Measurements from ENCODE around the gene RPL9. TPM values are rescaled to one million over a fixed set of nuclear protein-coding genes. Genes with fewer than 3 reads are reported as not detected.

Gene RPL9
- total and polyA plus RNA-seq, 2 of the 13 experiments (the other 11 are each of a cell fraction or from before 2014, with no cell fraction given): 993 to 2,148 TPM

DNA sequence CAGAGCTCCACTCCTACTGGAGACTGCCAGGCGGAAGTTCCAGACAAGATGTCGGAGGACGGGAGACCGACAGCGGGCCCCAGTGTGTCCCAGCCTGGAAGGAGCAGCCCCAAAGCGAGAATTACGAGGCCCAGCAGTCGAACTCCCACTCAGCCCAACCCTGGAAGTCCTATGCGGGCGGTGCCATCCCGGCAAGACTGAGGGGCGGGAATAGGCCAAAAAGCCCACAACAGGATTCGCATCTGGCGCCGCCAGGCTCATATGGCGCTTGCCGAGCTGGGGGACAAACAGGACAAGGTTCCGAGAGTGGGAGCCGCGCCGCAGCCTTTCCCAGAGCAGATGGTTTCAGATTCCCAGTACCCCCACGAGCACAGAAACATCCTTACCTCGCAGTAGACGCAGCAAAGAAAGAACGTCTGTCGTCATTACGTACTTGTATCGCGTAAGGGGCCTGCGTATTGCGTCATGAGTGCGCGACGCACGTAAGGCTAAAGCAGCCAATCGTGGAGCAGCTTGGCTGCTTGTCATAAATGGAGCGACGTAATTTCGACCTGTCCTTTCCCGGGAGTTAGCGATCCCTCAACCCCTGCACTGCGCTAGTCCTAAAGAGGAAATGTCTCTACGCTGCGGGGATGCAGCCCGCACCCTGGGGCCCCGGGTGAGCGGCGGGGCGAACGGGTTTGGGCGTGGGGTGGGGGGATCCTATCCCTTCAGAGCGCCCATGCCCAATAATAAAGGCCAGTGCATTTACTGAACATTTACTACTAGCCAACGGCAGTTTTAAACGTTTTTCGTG lies at the start of gene RPL9, which contains the start of gene LIAS (continued):
- TF ChIP-seq, protein P1, sequence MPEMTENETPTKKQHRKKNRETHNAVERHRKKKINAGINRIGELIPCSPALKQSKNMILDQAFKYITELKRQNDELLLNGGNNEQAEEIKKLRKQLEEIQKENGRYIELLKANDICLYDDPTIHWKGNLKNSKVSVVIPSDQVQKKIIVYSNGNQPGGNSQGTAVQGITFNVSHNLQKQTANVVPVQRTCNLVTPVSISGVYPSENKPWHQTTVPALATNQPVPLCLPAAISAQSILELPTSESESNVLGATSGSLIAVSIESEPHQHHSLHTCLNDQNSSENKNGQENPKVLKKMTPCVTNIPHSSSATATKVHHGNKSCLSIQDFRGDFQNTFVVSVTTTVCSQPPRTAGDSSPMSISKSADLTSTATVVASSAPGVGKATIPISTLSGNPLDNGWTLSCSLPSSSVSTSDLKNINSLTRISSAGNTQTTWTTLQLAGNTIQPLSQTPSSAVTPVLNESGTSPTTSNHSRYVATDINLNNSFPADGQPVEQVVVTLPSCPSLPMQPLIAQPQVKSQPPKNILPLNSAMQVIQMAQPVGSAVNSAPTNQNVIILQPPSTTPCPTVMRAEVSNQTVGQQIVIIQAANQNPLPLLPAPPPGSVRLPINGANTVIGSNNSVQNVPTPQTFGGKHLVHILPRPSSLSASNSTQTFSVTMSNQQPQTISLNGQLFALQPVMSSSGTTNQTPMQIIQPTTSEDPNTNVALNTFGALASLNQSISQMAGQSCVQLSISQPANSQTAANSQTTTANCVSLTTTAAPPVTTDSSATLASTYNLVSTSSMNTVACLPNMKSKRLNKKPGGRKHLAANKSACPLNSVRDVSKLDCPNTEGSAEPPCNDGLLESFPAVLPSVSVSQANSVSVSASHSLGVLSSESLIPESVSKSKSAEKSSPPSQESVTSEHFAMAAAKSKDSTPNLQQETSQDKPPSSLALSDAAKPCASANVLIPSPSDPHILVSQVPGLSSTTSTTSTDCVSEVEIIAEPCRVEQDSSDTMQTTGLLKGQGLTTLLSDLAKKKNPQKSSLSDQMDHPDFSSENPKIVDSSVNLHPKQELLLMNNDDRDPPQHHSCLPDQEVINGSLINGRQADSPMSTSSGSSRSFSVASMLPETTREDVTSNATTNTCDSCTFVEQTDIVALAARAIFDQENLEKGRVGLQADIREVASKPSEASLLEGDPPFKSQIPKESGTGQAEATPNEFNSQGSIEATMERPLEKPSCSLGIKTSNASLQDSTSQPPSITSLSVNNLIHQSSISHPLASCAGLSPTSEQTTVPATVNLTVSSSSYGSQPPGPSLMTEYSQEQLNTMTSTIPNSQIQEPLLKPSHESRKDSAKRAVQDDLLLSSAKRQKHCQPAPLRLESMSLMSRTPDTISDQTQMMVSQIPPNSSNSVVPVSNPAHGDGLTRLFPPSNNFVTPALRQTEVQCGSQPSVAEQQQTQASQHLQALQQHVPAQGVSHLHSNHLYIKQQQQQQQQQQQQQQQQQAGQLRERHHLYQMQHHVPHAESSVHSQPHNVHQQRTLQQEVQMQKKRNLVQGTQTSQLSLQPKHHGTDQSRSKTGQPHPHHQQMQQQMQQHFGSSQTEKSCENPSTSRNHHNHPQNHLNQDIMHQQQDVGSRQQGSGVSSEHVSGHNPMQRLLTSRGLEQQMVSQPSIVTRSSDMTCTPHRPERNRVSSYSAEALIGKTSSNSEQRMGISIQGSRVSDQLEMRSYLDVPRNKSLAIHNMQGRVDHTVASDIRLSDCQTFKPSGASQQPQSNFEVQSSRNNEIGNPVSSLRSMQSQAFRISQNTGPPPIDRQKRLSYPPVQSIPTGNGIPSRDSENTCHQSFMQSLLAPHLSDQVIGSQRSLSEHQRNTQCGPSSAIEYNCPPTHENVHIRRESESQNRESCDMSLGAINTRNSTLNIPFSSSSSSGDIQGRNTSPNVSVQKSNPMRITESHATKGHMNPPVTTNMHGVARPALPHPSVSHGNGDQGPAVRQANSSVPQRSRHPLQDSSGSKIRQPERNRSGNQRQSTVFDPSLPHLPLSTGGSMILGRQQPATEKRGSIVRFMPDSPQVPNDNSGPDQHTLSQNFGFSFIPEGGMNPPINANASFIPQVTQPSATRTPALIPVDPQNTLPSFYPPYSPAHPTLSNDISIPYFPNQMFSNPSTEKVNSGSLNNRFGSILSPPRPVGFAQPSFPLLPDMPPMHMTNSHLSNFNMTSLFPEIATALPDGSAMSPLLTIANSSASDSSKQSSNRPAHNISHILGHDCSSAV (CRISPR knock-in tag; IDR thresholded peaks at IDR 0.05; ENCODE audit: borderline replicate concordance): no peak
- peak; percentile 96; the same call in 1 of the 2 replicates for TF ChIP-seq FOXK1 (CRISPR knock-in tag; IDR thresholded peaks at IDR 0.05; ENCODE audit: borderline replicate concordance, low read depth)
- no peak; the same call in 1 of the 2 replicates for TF ChIP-seq ZNF569 (CRISPR knock-in tag; IDR thresholded peaks at IDR 0.05; ENCODE audit: borderline replicate concordance)
- peak; percentile 94; the same call in 1 of the 2 replicates for TF ChIP-seq BRCA1 (CRISPR knock-in tag; IDR thresholded peaks at IDR 0.05)
- TF ChIP-seq NCOA5 (CRISPR knock-in tag; IDR thresholded peaks at IDR 0.05): no peak
- TF ChIP-seq TEAD3 (CRISPR knock-in tag; optimal IDR thresholded peaks at IDR 0.05; ENCODE audit: borderline replicate concordance): peak; percentile 67
- peak; percentile 1; the same call in 1 of the 2 replicates for TF ChIP-seq ZFP41 (CRISPR knock-in tag; IDR thresholded peaks at IDR 0.05; ENCODE audit: borderline replicate concordance)
- no peak for TF ChIP-seq KDM6A (CRISPR knock-in tag; IDR thresholded peaks at IDR 0.05; ENCODE audit: low read depth)
- TF ChIP-seq MYC (CRISPR knock-in tag; IDR thresholded peaks at IDR 0.05; ENCODE audit: borderline replicate concordance): peak; percentile 98
- TF ChIP-seq ZNF251 (CRISPR knock-in tag; IDR thresholded peaks at IDR 0.05): no peak
- no peak; the same call in 1 of the 2 replicates for TF ChIP-seq TARDBP (CRISPR knock-in tag; IDR thresholded peaks at IDR 0.05)
- TF ChIP-seq EEA1 (CRISPR knock-in tag; IDR thresholded peaks at IDR 0.05; ENCODE audit: borderline replicate concordance): no peak
- TF ChIP-seq ZNF441 (CRISPR knock-in tag; IDR thresholded peaks at IDR 0.05; ENCODE audit: borderline replicate concordance): peak; percentile 19; the same call in 1 of the 2 replicates
- TF ChIP-seq ZNF7 (CRISPR knock-in tag; IDR thresholded peaks at IDR 0.05): no peak
- peak; percentile 17; the same call in 1 of the 2 replicates for TF ChIP-seq GFI1 (CRISPR knock-in tag; IDR thresholded peaks at IDR 0.05; ENCODE audit: borderline replicate concordance)
- TF ChIP-seq EP300 (IDR thresholded peaks at IDR 0.05; ENCODE audit: low read depth in 2 of 2, low read length in 2 of 2): peak in 1 of 2 experiments; percentile 25; a peak in 1 of 4 replicates
- no peak for TF ChIP-seq EP300 (CRISPR knock-in tag; IDR thresholded peaks at IDR 0.05; ENCODE audit: borderline replicate concordance)
- peak; percentile 100 for TF ChIP-seq GMEB1 (CRISPR knock-in tag; IDR thresholded peaks at IDR 0.05; ENCODE audit: borderline replicate concordance)

Data from HepG2 (cell line).